HL-60 (cell line): Measurements from ENCODE around the gene LAMA2.

Source experiments
- GABPA ChIP-seq: IDR thresholded peaks from 2 replicates; pipeline ENCODE4 v1.6.1; 2012; ENCODE audit warnings: low read depth
- SPI1 ChIP-seq: IDR thresholded peaks from 2 replicates; pipeline ENCODE4 v1.6.1; 2012; ENCODE audit warnings: low read depth, mild to moderate bottlenecking, borderline replicate concordance

GRCh38 chr6:129565366-129565765, 682.4 kb downstream of the LAMA2 start:
- TF ChIP-seq GABPA (no peak), SPI1 (no peak)
